SK-N-SH (cell line): Measurements from ENCODE around the gene IKBIP. TPM values are rescaled to one million over a fixed set of nuclear protein-coding genes. Genes with fewer than 3 reads are reported as not detected.

Experiments
- CTCF ChIA-PET: fragments of 300-600, 350-600 bp; formaldehyde crosslinking; extraction: SDS; loops from one replicate; lab custom pipeline; 2021; lab: Yijun Ruan, JAX
- POLR2A ChIA-PET: fragments of 350-600 bp; sonication (Branson Sonifier 250); formaldehyde crosslinking; extraction: SDS; loops from one replicate; lab custom pipeline; 2020; ENCODE audit warnings: antibody characterized with exemption, inconsistent platforms; lab: Yijun Ruan, JAX
- DNase-seq: peaks from one replicate; pipeline ENCODE4 v3.0.0; 2012
- H2AFZ ChIP-seq: fragments of 200-600 bp; sonication (generic); 2 replicates; pipeline ENCODE4 v1.8.1; 2016; ENCODE audit warnings: antibody characterized with exemption, mild to moderate bottlenecking, low read depth
- H3F3A ChIP-seq: fragments of 200-600 bp; sonication (generic); replicated peaks from 2 replicates; pipeline ENCODE3; 2016; ENCODE audit warnings: antibody characterized with exemption, mild to moderate bottlenecking; ENCODE audit not compliant: insufficient read depth
- H3K27ac ChIP-seq, 2 experiments: fragments of 200-500 bp in 1 of 2; fragments of 200-600 bp in 1 of 2; sonication (Bioruptor generic) in 1 of 2; sonication (generic), shearing (Covaris generic) in 1 of 2; 2 replicates each; pipeline versions ENCODE4 v1.5.1 to v1.6.1; 2014 to 2016; ENCODE audit warnings: low read depth in 2 of 2, inconsistent platforms in 1 of 2, low read length in 1 of 2, mild to moderate bottlenecking in 1 of 2, mixed read lengths in 1 of 2
- H3K27me3 ChIP-seq: fragments of 200-600 bp; sonication (generic), shearing (Covaris generic); 2 replicates; pipeline ENCODE4 v1.6.1; 2016; ENCODE audit warnings: mixed run types; ENCODE audit not compliant: insufficient read depth
- H3K36me3 ChIP-seq, 2 experiments: fragments of 200-500 bp in 1 of 2; fragments of 200-600 bp in 1 of 2; sonication (Bioruptor generic) in 1 of 2; sonication (generic) in 1 of 2; replicated peaks in 1 of 2; 2 replicates each; pipeline versions ENCODE3 to v1.5.1; 2014 to 2016; ENCODE audit warnings: low read length in 1 of 2, mild to moderate bottlenecking in 1 of 2; ENCODE audit not compliant: insufficient read depth in 2 of 2, control insufficient read depth in 1 of 2
- H3K4me1 ChIP-seq, 2 experiments: fragments of 200-500 bp in 1 of 2; fragments of 200-600 bp in 1 of 2; sonication (Bioruptor generic) in 1 of 2; sonication (generic), shearing (Covaris generic) in 1 of 2; 2 replicates each; pipeline versions ENCODE4 v1.5.1 to v1.6.1; 2014 to 2016; ENCODE audit warnings: low read depth in 1 of 2, low read length in 1 of 2, mixed run types in 1 of 2; ENCODE audit not compliant: insufficient read depth in 2 of 2, control insufficient read depth in 1 of 2
- H3K4me2 ChIP-seq: fragments of 200-600 bp; sonication (generic), shearing (Covaris generic); 2 replicates; pipeline ENCODE4 v1.6.1; 2017; ENCODE audit warnings: mixed run types
- H3K4me3 ChIP-seq, 2 experiments: fragments of 200-500 bp in 1 of 2; fragments of 200-600 bp in 1 of 2; sonication (Bioruptor generic) in 1 of 2; sonication (generic), shearing (Covaris generic) in 1 of 2; 2 replicates each; pipeline versions ENCODE4 v1.5.1 to v1.8.1; 2014 to 2016; ENCODE audit warnings: low read depth in 2 of 2, inconsistent platforms in 1 of 2, low read length in 1 of 2, mild to moderate bottlenecking in 1 of 2, mixed read lengths in 1 of 2, moderate library complexity in 1 of 2
- H3K79me2 ChIP-seq: fragments of 200-600 bp; sonication (generic); 2 replicates; pipeline ENCODE4 v1.8.1; 2017; ENCODE audit warnings: mild to moderate bottlenecking; ENCODE audit not compliant: insufficient read depth
- H3K9ac ChIP-seq: fragments of 200-600 bp; sonication (generic); 2 replicates; pipeline ENCODE4 v1.6.1; 2017; ENCODE audit warnings: mixed run types
- H3K9me2 ChIP-seq: fragments of 200-600 bp; sonication (generic); 2 replicates; pipeline ENCODE4 v1.6.1; 2017; ENCODE audit warnings: mixed run types
- H3K9me3 ChIP-seq: fragments of 200-600 bp; sonication (generic); 2 replicates; pipeline ENCODE4 v1.6.1; 2017; ENCODE audit warnings: mixed run types, mild to moderate bottlenecking, moderate library complexity
- H4K20me1 ChIP-seq: fragments of 200-600 bp; sonication (generic); 2 replicates; pipeline ENCODE4 v1.6.1; 2017; ENCODE audit warnings: mild to moderate bottlenecking, mixed run types; ENCODE audit not compliant: insufficient read depth
- CHD2 ChIP-seq: fragments of 150-350 bp; IDR thresholded peaks from 2 replicates; pipeline ENCODE4 v1.6.1; 2018; ENCODE audit warnings: low read length; ENCODE audit not compliant: partially characterized antibody
- EZH2phosphoT487 ChIP-seq: fragments of 200-600 bp; sonication (generic); IDR thresholded peaks from 2 replicates; pipeline ENCODE4 v1.6.1; 2017; ENCODE audit warnings: low read depth, mixed run types, mild to moderate bottlenecking, antibody characterized with exemption, moderate library complexity, borderline replicate concordance
- FOSL2 ChIP-seq: IDR thresholded peaks from 2 replicates; pipeline ENCODE4 v1.4.0; 2012; ENCODE audit warnings: low read depth, mild to moderate bottlenecking, moderate library complexity, borderline replicate concordance
- FOXJ3 ChIP-seq: sonication (generic); formaldehyde crosslinking; IDR thresholded peaks from 2 replicates; pipeline ENCODE4 v1.5.1; 2020; ENCODE audit warnings: mild to moderate bottlenecking, missing genetic modification reagents
- FOXM1 ChIP-seq: IDR thresholded peaks from 2 replicates; pipeline ENCODE4 v1.4.0; 2012; ENCODE audit warnings: low read depth, mild to moderate bottlenecking
- IRF3 ChIP-seq: fragments of 150-350 bp; IDR thresholded peaks from 2 replicates; pipeline ENCODE4 v1.6.1; 2016; ENCODE audit warnings: mild to moderate bottlenecking, low read depth, low read length
- JUND ChIP-seq: IDR thresholded peaks from 2 replicates; pipeline ENCODE4 v1.4.0; 2012
- MEF2A ChIP-seq: IDR thresholded peaks from 2 replicates; pipeline ENCODE4 v1.4.0; 2012; ENCODE audit warnings: low read depth, borderline replicate concordance
- MXI1 ChIP-seq: IDR thresholded peaks from 2 replicates; pipeline ENCODE4 v1.6.1; 2012; ENCODE audit warnings: mild to moderate bottlenecking, low read depth, low read length, improper control_type of control experiment
- PBX3 ChIP-seq: IDR thresholded peaks from 2 replicates; pipeline ENCODE4; 2012
- REST ChIP-seq: IDR thresholded peaks from 2 replicates; pipeline ENCODE4 v1.6.1; 2012; ENCODE audit warnings: mild to moderate bottlenecking, low read depth, low read length, moderate library complexity
- SIN3A ChIP-seq: IDR thresholded peaks from 2 replicates; pipeline ENCODE4 v1.6.1; 2012; ENCODE audit warnings: low read depth, mild to moderate bottlenecking, low read length, moderate library complexity, borderline replicate concordance
- TAF1 ChIP-seq: IDR thresholded peaks from 2 replicates; pipeline ENCODE4 v1.6.1; 2012; ENCODE audit warnings: low read depth, mild to moderate bottlenecking, low read length, moderate library complexity, borderline replicate concordance
- TEAD4 ChIP-seq: IDR thresholded peaks from 2 replicates; pipeline ENCODE4 v1.4.0; 2012; ENCODE audit warnings: mild to moderate bottlenecking, borderline replicate concordance; ENCODE audit not compliant: insufficient read depth
- USF2 ChIP-seq: fragments of 150-350 bp; IDR thresholded peaks from 2 replicates; pipeline ENCODE4 v1.6.1; 2017; ENCODE audit warnings: antibody characterized with exemption, low read length, low read depth, borderline replicate concordance
- WGBS: methylation state at CpG from one replicate; pipeline ENCODE4 v1.1.6; 2017; ENCODE audit warnings: low lambda C conversion rate; 5-methylcytosine and 5-hydroxymethylcytosine counted together
- polyA plus RNA-seq, 3 experiments: library from polyadenylated mRNA; depleted of rRNA; stranded (reverse); fragments of >200 nt; gene quantifications; 2 replicates each; pipeline ENCODE4 v1.2.3, GENCODE V29; 2012

The IKBIP gene
- polyA plus RNA-seq, 1 of the 3 experiments (the other 2 are of a cell fraction): 25.2 TPM

- ChIA-PET POLR2A (no interaction called here), CTCF (interaction anchor here (0.7 to 1.6 kb wide), 2 partner anchors 113 to 319 kb away, joined by 3 read pairs; no protein-coding TSS in a partner anchor)
- no peak overlapping the region for H3K9ac ChIP-seq
- no peaks in the 10 kb centered on the region for H3K4me1 ChIP-seq
- no peaks in the 10 kb centered on the region for H3K27me3 ChIP-seq
- no peak for TF ChIP-seq FOXJ3
- no peak for TF ChIP-seq CHD2
- TF ChIP-seq PBX3: no peak
- no peak for TF ChIP-seq IRF3
- TF ChIP-seq JUND: no peak
- TF ChIP-seq FOXM1: no peak
- TF ChIP-seq FOSL2: no peak
- TF ChIP-seq MXI1: no peak
- no peak for TF ChIP-seq SIN3A
- no peak for TF ChIP-seq MEF2A
- TF ChIP-seq TAF1: no peak
- no peak for TF ChIP-seq REST
- TF ChIP-seq TEAD4: no peak
- no peak for TF ChIP-seq USF2
- no peak for TF ChIP-seq EZH2phosphoT487
- H4K20me1 ChIP-seq: no peaks in the 10 kb centered on the region
- no peak overlapping the region for H3K27ac ChIP-seq
- peaks cover 44 to 78% of the 10 kb centered on the region in 2 experiments for H3K36me3 ChIP-seq
- no peak for DNase-seq
- H3K79me2 ChIP-seq: no peaks in the 10 kb centered on the region; the same call in 1 of the 2 replicates
- H3K4me3 ChIP-seq: no peak overlapping the region
- no peak overlapping the region for H3K4me2 ChIP-seq
- no peaks in the 10 kb centered on the region for H3K9me3 ChIP-seq
- H3F3A ChIP-seq: no peaks in the 10 kb centered on the region
- H2AFZ ChIP-seq: no peak overlapping the region
- WGBS: 98% methylated on average over 6 of the region's 7 CpGs
- no peaks in the 10 kb centered on the region for H3K9me2 ChIP-seq
Measured at GRCh38 chr12:98678946-98679610, 34.5 kb upstream of the IKBIP start.
